ENCODE results near the gene TIMP2. TPM values are rescaled to one million over a fixed set of nuclear protein-coding genes. Genes with fewer than 3 reads are reported as not detected.

The TIMP2 gene
- total and polyA plus RNA-seq, 2 donors from 2014 or later = 72.1 to 172 TPM

GRCh38 chr17:78840530-78840779, 84.7 kb downstream of the TIMP2 start:
- peak overlapping the region; percentile 97 to 98 for H3K27ac ChIP-seq (ENCODE audit: low read depth in 2 of 2, low read length in 2 of 2)
- peaks cover 4 to 15% (median 15%) of the 10 kb centered on the region in 3 donors for H3K4me1 ChIP-seq (ENCODE audit: control insufficient read depth in 2 of 3, insufficient read depth in 2 of 3, low read depth in 1 of 3, low read length in 3 of 3)
- no peak for DNase-seq
- H3K9me3 ChIP-seq (ENCODE audit: control insufficient read depth in 2 of 3, insufficient read depth in 1 of 3, low read length in 3 of 3) = no peaks in the 10 kb centered on the region
- no peaks in the 10 kb centered on the region for H3K27me3 ChIP-seq (ENCODE audit: control insufficient read depth, insufficient read depth, low read length)
- no peak for TF ChIP-seq CTCF (IDR thresholded peaks at IDR 0.05; ENCODE audit: borderline replicate concordance, extremely low read depth, insufficient read depth)
- H3K9ac ChIP-seq (ENCODE audit: low read length in 3 of 3) = peak overlapping the region in 2 of 3 donors; percentile 62 to 90
- peak overlapping the region; percentile 20 to 83 (median 71) for H3K4me3 ChIP-seq (ENCODE audit: low read length in 3 of 3)
- H3K36me3 ChIP-seq (ENCODE audit: control insufficient read depth in 2 of 3, insufficient read depth in 3 of 3, low read length in 3 of 3) = peaks cover 8 to 22% (median 21%) of the 10 kb centered on the region in 3 donors
- FAIRE-seq = no peak
- intact Hi-C loops (cut with DNase I) = no loop called here

GRCh38 chr17:78839762-78840529, 85.2 kb downstream of the TIMP2 start:
- FAIRE-seq (no peak), DNase-seq (peak in 3 of 5 donors; percentile 45 to 89 (median 47))
- Histone ChIP-seq H3K4me1 (ENCODE audit: control insufficient read depth in 2 of 3, insufficient read depth in 2 of 3, low read depth in 1 of 3, low read length in 3 of 3) (peaks cover 4 to 15% (median 15%) of the 10 kb centered on the region in 3 donors), H3K27ac (ENCODE audit: low read depth in 2 of 2, low read length in 2 of 2) (peak overlapping the region; percentile 97 to 98), H3K27me3 (ENCODE audit: control insufficient read depth, insufficient read depth, low read length) (no peaks in the 10 kb centered on the region), H3K9ac (ENCODE audit: low read length in 3 of 3) (peak overlapping the region; percentile 62 to 90 (median 78)), H3K36me3 (ENCODE audit: control insufficient read depth in 2 of 3, insufficient read depth in 3 of 3, low read length in 3 of 3) (peaks cover 8 to 27% (median 26%) of the 10 kb centered on the region in 3 donors), H3K4me3 (ENCODE audit: low read length in 3 of 3) (peak overlapping the region; percentile 64 to 83 (median 71)), H3K9me3 (ENCODE audit: control insufficient read depth in 2 of 3, insufficient read depth in 1 of 3, low read length in 3 of 3) (no peaks in the 10 kb centered on the region)
- intact Hi-C loops (cut with DNase I) = no loop called here
- TF ChIP-seq CTCF (IDR thresholded peaks at IDR 0.05; ENCODE audit: borderline replicate concordance, extremely low read depth, insufficient read depth) = no peak

- Histone ChIP-seq H3K27ac (ENCODE audit: low read depth in 2 of 2, low read length in 2 of 2) (peak overlapping the region; percentile 97 to 98), H3K9me3 (ENCODE audit: control insufficient read depth in 2 of 3, insufficient read depth in 1 of 3, low read length in 3 of 3) (no peaks in the 10 kb centered on the region), H3K9ac (ENCODE audit: low read length in 3 of 3) (peak overlapping the region; percentile 43 to 90 (median 78)), H3K4me1 (ENCODE audit: control insufficient read depth in 2 of 3, insufficient read depth in 2 of 3, low read depth in 1 of 3, low read length in 3 of 3) (peaks cover 4 to 15% (median 15%) of the 10 kb centered on the region in 3 donors), H3K36me3 (ENCODE audit: control insufficient read depth in 2 of 3, insufficient read depth in 3 of 3, low read length in 3 of 3) (peaks cover 8 to 33% (median 27%) of the 10 kb centered on the region in 3 donors), H3K4me3 (ENCODE audit: low read length in 3 of 3) (peak overlapping the region; percentile 64 to 83 (median 71)), H3K27me3 (ENCODE audit: control insufficient read depth, insufficient read depth, low read length) (no peaks in the 10 kb centered on the region)
- intact Hi-C loops (cut with DNase I) = no loop called here
- TF ChIP-seq CTCF (IDR thresholded peaks at IDR 0.05; ENCODE audit: borderline replicate concordance, extremely low read depth, insufficient read depth) = no peak
- DNase-seq (peak in 2 of 5 donors; percentile 23 to 26), FAIRE-seq (no peak)
These were observed 85.9 kb downstream of the TIMP2 start for GRCh38 chr17:78839235-78839761.

Measured in kidney (tissue), 14 donors.